HepG2 (cell line): ENCODE measurements around the gene ZNF419. TPM values are rescaled to one million over a fixed set of nuclear protein-coding genes. Genes with fewer than 3 reads are reported as not detected.

Source experiments
- DNMT1 ChIP-seq: sonication (generic); formaldehyde crosslinking; IDR thresholded peaks from 2 replicates; pipeline ENCODE4 v1.5.1; 2020; ENCODE audit warnings: mild to moderate bottlenecking, missing genetic modification reagents
- ELF4 ChIP-seq: sonication (generic); formaldehyde crosslinking; IDR thresholded peaks from 2 replicates; pipeline ENCODE4 v1.5.0; 2020; ENCODE audit warnings: missing genetic modification reagents, mild to moderate bottlenecking, moderate library complexity, borderline replicate concordance
- FOXC1 ChIP-seq: sonication (generic); formaldehyde crosslinking; IDR thresholded peaks from 2 replicates; pipeline ENCODE4 v1.8.0; 2022; ENCODE audit warnings: mild to moderate bottlenecking, missing genetic modification reagents, borderline replicate concordance
- HDAC6 ChIP-seq: fragments of 200-600 bp; sonication (generic); IDR thresholded peaks from 2 replicates; pipeline ENCODE4 v1.7.0; 2017; ENCODE audit warnings: mild to moderate bottlenecking, antibody characterized with exemption, low read length, low read depth
- HNRNPL ChIP-seq: fragments of 200-400 bp; formaldehyde crosslinking; IDR thresholded peaks from 2 replicates; pipeline ENCODE4 v1.6.1; 2017; ENCODE audit warnings: mild to moderate bottlenecking, low read depth, low read length
- KAT8 ChIP-seq: IDR thresholded peaks from 2 replicates; pipeline ENCODE4 v1.6.1; 2016; ENCODE audit warnings: missing genetic modification reagents, missing compliant biosample characterization
- MED13 ChIP-seq: sonication (generic); formaldehyde crosslinking; IDR thresholded peaks from 2 replicates; pipeline ENCODE4 v1.5.0; 2020; ENCODE audit warnings: missing genetic modification reagents
- MTF1 ChIP-seq: sonication (generic); formaldehyde crosslinking; IDR thresholded peaks from 2 replicates; pipeline ENCODE4 v1.5.0; 2020; ENCODE audit warnings: missing genetic modification reagents
- MXI1 ChIP-seq: IDR thresholded peaks from 3 replicates; pipeline ENCODE4 v1.6.1; 2012; ENCODE audit warnings: low read depth, low read length, inconsistent platforms, borderline replicate concordance
- ZC3H13 ChIP-seq: sonication (generic); formaldehyde crosslinking; IDR thresholded peaks from 2 replicates; pipeline ENCODE4 v1.8.1; 2023; ENCODE audit warnings: mild to moderate bottlenecking, missing genetic modification reagents, moderate library complexity
- ZNF143 ChIP-seq: sonication (generic); formaldehyde crosslinking; IDR thresholded peaks from 2 replicates; pipeline ENCODE4 v1.4.0; 2020; ENCODE audit warnings: missing genetic modification reagents
- ZNF224 ChIP-seq: sonication (generic); formaldehyde crosslinking; IDR thresholded peaks from 2 replicates; pipeline ENCODE4 v1.5.0; 2020; ENCODE audit warnings: mild to moderate bottlenecking, missing genetic modification reagents
- ZNF501 ChIP-seq: sonication (generic); formaldehyde crosslinking; IDR thresholded peaks from 2 replicates; pipeline ENCODE4 v1.5.1; 2020; ENCODE audit warnings: mild to moderate bottlenecking, moderate library complexity, missing genetic modification reagents
- ZNF564 ChIP-seq: sonication (generic); formaldehyde crosslinking; IDR thresholded peaks from 2 replicates; pipeline ENCODE4 v1.8.1; 2023; ENCODE audit warnings: mild to moderate bottlenecking, missing genetic modification reagents
- ZSCAN22 ChIP-seq: sonication (generic); formaldehyde crosslinking; IDR thresholded peaks from 2 replicates; pipeline ENCODE4 v1.4.0; 2020; ENCODE audit warnings: mild to moderate bottlenecking, missing genetic modification reagents
- polyA plus RNA-seq, 8 experiments: library from polyadenylated mRNA; depleted of rRNA in 3 of 8; stranded (reverse) in 7 of 8; unstranded in 1 of 8; fragments of >200 nt; fragmentation: Illumina TruSeq in 4 of 8; extraction: Trizol in 4 of 8; gene quantifications; 2 replicates each; pipeline versions ENCODE4 v1.2.1 to v1.2.3, GENCODE V29; 2011 to 2016; ENCODE audit warnings: low read depth in 4 of 8, missing spikeins in 1 of 8, mixed read lengths in 1 of 8; ENCODE audit not compliant: insufficient read depth in 1 of 8
- total RNA-seq, 5 experiments: library from RNA; depleted of rRNA; stranded (reverse); fragments of >200 nt; fragmentation: Illumina TruSeq; extraction: Trizol; gene quantifications; 2 replicates each; pipeline ENCODE4 v1.2.3, GENCODE V29; 2016; ENCODE audit warnings: low read depth in 1 of 5
- TF ChIP-seq, protein P1 (sequence below): sonication (generic); formaldehyde crosslinking; IDR thresholded peaks from 2 replicates; pipeline ENCODE4 v1.4.0; 2020; ENCODE audit warnings: missing genetic modification reagents
- TF ChIP-seq, protein P2 (sequence below): sonication (generic); formaldehyde crosslinking; IDR thresholded peaks from 2 replicates; pipeline ENCODE4 v1.4.0; 2020; ENCODE audit warnings: mild to moderate bottlenecking, missing genetic modification reagents, borderline replicate concordance

ZNF419 gene
- total and polyA plus RNA-seq, 2 of the 13 experiments (the other 11 are each of a cell fraction or from before 2014, with no cell fraction given), result 8.5 to 8.8 TPM

DNA sequence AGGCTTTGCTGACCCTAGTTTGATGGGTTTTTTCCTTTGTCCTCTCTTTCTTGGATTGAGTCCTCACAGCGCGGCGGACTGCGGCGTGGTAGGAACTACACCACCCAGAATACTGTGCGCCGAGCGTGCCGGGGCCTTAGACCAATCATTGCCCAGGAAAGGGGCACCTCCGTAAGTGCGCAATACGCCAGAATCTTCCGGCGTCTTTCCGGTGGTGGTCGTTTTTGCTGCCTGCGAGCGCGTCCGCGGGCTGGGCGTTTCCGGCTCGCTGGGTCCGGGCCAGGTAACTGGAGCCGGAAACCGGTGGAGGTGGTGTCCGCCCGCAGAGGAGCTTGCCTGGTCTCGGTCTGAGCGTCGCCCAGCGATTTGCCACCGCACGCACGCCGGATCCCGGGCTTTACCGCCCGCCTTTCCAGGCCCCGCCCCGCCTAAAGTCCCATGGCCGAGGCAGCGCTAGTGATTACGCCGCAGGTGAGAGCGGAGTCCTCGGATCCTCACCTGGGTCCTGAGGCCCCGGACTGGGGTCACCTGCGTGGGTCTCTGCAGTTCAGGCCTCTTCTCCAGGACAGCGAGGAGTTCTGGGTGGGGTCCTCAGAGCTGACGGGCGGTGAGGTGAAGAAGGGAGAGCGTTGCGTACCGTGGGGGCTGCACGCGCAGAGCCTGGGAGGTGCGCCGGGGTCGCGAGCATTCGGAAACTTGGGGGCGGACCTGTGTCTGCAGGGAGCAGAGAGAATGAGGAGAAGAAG is 39.8 kb downstream of the ZNF419 start, which contains the start of gene ZNF549 (continued):
- TF ChIP-seq, protein P1, sequence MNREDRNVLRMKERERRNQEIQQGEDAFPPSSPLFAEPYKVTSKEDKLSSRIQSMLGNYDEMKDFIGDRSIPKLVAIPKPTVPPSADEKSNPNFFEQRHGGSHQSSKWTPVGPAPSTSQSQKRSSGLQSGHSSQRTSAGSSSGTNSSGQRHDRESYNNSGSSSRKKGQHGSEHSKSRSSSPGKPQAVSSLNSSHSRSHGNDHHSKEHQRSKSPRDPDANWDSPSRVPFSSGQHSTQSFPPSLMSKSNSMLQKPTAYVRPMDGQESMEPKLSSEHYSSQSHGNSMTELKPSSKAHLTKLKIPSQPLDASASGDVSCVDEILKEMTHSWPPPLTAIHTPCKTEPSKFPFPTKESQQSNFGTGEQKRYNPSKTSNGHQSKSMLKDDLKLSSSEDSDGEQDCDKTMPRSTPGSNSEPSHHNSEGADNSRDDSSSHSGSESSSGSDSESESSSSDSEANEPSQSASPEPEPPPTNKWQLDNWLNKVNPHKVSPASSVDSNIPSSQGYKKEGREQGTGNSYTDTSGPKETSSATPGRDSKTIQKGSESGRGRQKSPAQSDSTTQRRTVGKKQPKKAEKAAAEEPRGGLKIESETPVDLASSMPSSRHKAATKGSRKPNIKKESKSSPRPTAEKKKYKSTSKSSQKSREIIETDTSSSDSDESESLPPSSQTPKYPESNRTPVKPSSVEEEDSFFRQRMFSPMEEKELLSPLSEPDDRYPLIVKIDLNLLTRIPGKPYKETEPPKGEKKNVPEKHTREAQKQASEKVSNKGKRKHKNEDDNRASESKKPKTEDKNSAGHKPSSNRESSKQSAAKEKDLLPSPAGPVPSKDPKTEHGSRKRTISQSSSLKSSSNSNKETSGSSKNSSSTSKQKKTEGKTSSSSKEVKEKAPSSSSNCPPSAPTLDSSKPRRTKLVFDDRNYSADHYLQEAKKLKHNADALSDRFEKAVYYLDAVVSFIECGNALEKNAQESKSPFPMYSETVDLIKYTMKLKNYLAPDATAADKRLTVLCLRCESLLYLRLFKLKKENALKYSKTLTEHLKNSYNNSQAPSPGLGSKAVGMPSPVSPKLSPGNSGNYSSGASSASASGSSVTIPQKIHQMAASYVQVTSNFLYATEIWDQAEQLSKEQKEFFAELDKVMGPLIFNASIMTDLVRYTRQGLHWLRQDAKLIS, result no peak
- TF ChIP-seq ZNF143 (peak; percentile 97), ZNF564 (peak; percentile 61; the same call in 1 of the 2 replicates), HNRNPL (0 out of 2 replicates have a peak, but pooled peaks have one; percentile 34), KAT8 (CRISPR knock-in tag) (peak; percentile 96), DNMT1 (CRISPR knock-in tag) (0 out of 2 replicates have a peak, but pooled peaks have one; percentile 66), MXI1 (peak; percentile 74; the same call in 2 of the 3 replicates), ZNF224 (CRISPR knock-in tag) (no peak), MTF1 (no peak), FOXC1 (CRISPR knock-in tag) (peak; percentile 92), ZC3H13 (peak; percentile 86; the same call in 1 of the 2 replicates), MED13 (no peak), ZSCAN22 (CRISPR knock-in tag) (peak; percentile 28; the same call in 1 of the 2 replicates), ZNF501 (CRISPR knock-in tag) (peak; percentile 94), ELF4 (CRISPR knock-in tag) (no peak; the same call in 1 of the 2 replicates), HDAC6 (no peak)
- TF ChIP-seq, protein P2, sequence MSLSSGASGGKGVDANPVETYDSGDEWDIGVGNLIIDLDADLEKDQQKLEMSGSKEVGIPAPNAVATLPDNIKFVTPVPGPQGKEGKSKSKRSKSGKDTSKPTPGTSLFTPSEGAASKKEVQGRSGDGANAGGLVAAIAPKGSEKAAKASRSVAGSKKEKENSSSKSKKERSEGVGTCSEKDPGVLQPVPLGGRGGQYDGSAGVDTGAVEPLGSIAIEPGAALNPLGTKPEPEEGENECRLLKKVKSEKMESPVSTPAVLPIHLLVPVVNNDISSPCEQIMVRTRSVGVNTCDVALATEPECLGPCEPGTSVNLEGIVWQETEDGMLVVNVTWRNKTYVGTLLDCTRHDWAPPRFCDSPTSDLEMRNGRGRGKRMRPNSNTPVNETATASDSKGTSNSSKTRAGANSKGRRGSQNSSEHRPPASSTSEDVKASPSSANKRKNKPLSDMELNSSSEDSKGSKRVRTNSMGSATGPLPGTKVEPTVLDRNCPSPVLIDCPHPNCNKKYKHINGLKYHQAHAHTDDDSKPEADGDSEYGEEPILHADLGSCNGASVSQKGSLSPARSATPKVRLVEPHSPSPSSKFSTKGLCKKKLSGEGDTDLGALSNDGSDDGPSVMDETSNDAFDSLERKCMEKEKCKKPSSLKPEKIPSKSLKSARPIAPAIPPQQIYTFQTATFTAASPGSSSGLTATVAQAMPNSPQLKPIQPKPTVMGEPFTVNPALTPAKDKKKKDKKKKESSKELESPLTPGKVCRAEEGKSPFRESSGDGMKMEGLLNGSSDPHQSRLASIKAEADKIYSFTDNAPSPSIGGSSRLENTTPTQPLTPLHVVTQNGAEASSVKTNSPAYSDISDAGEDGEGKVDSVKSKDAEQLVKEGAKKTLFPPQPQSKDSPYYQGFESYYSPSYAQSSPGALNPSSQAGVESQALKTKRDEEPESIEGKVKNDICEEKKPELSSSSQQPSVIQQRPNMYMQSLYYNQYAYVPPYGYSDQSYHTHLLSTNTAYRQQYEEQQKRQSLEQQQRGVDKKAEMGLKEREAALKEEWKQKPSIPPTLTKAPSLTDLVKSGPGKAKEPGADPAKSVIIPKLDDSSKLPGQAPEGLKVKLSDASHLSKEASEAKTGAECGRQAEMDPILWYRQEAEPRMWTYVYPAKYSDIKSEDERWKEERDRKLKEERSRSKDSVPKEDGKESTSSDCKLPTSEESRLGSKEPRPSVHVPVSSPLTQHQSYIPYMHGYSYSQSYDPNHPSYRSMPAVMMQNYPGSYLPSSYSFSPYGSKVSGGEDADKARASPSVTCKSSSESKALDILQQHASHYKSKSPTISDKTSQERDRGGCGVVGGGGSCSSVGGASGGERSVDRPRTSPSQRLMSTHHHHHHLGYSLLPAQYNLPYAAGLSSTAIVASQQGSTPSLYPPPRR (CRISPR knock-in tag), result no peak
